SK-N-SH treated with all-trans-retinoic acid at 6 μM for 48 hours (cell line): ENCODE measurements around the gene AADACL4.

Source experiments
- ATAC-seq: fragments of 200-7000 bp; cut with Tn5 transposase; 3 replicates; pipeline ENCODE4 v1.9.1; 2020; ENCODE audit warnings: mild to moderate bottlenecking, moderate library complexity
- ARNTL ChIP-seq: fragments of 450-650 bp; formaldehyde crosslinking; IDR thresholded peaks from 2 replicates; pipeline ENCODE4 v1.5.0; 2020; ENCODE audit warnings: low read depth, mild to moderate bottlenecking, moderate library complexity, borderline replicate concordance
- BACH2 ChIP-seq: fragments of 250-450 bp; sonication (Bioruptor Pico); IDR thresholded peaks from 2 replicates; pipeline ENCODE4 v1.9.0; 2021; ENCODE audit warnings: mild to moderate bottlenecking, borderline replicate concordance
- CSRNP3 ChIP-seq: fragments of 250-450 bp; sonication (Bioruptor Pico); IDR thresholded peaks from 2 replicates; pipeline ENCODE4 v1.5.1; 2021; ENCODE audit warnings: mild to moderate bottlenecking, moderate library complexity
- ESRRG ChIP-seq: fragments of 250-450 bp; sonication (Bioruptor Pico); IDR thresholded peaks from 2 replicates; pipeline ENCODE4 v1.6.1; 2021; ENCODE audit warnings: mild to moderate bottlenecking
- GLIS3 ChIP-seq: fragments of 250-450 bp; sonication (Bioruptor Pico); IDR thresholded peaks from 2 replicates; pipeline ENCODE4 v1.5.0; 2020; ENCODE audit warnings: mild to moderate bottlenecking, moderate library complexity
- ISL1 ChIP-seq: fragments of 250-450 bp; sonication (Bioruptor Pico); IDR thresholded peaks from 2 replicates; pipeline ENCODE4 v2.1.2; 2022; ENCODE audit warnings: mild to moderate bottlenecking, moderate library complexity
- PATZ1 ChIP-seq: fragments of 250-450 bp; sonication (Bioruptor Pico); IDR thresholded peaks from 2 replicates; pipeline ENCODE4 v1.8.0; 2020; ENCODE audit warnings: mild to moderate bottlenecking, moderate library complexity, borderline replicate concordance
- POU6F1 ChIP-seq: fragments of 250-450 bp; sonication (Bioruptor Pico); IDR thresholded peaks from 2 replicates; pipeline ENCODE4 v1.8.0; 2021; ENCODE audit warnings: low read depth, mild to moderate bottlenecking, moderate library complexity, borderline replicate concordance
- PPARA ChIP-seq: fragments of 250-450 bp; sonication (Bioruptor Pico); IDR thresholded peaks from 2 replicates; pipeline ENCODE4 v1.5.0; 2020; ENCODE audit warnings: mild to moderate bottlenecking, borderline replicate concordance
- RARB ChIP-seq: fragments of 250-450 bp; sonication (Bioruptor Pico); IDR thresholded peaks from 2 replicates; pipeline ENCODE4 v1.8.0; 2021; ENCODE audit warnings: mild to moderate bottlenecking, moderate library complexity
- TOX ChIP-seq: fragments of 250-450 bp; sonication (Bioruptor Pico); IDR thresholded peaks from 2 replicates; pipeline ENCODE4 v1.8.0; 2021; ENCODE audit warnings: mild to moderate bottlenecking, moderate library complexity, borderline replicate concordance
- TSHZ2 ChIP-seq: fragments of 250-450 bp; sonication (Bioruptor Pico); IDR thresholded peaks from 2 replicates; pipeline ENCODE4 v1.5.0; 2020; ENCODE audit warnings: mild to moderate bottlenecking, moderate library complexity
- ZC3H10 ChIP-seq: fragments of 250-450 bp; sonication (Bioruptor Pico); IDR thresholded peaks from 2 replicates; pipeline ENCODE4 v1.5.1; 2021; ENCODE audit warnings: mild to moderate bottlenecking, moderate library complexity
- ZFP3 ChIP-seq: fragments of 250-450 bp; sonication (Bioruptor Pico); IDR thresholded peaks from 2 replicates; pipeline ENCODE4 v1.5.0; 2020; ENCODE audit warnings: mild to moderate bottlenecking, moderate library complexity
- ZFP30 ChIP-seq: fragments of 450-650 bp; formaldehyde crosslinking; IDR thresholded peaks from 2 replicates; pipeline ENCODE4 v1.5.0; 2022; ENCODE audit warnings: mild to moderate bottlenecking, moderate library complexity
- ZNF565 ChIP-seq: fragments of 450-650 bp; formaldehyde crosslinking; conservative IDR thresholded peaks from 2 replicates; pipeline ENCODE4 v1.5.0; 2020; ENCODE audit warnings: low read depth, mild to moderate bottlenecking, moderate library complexity
- ZNF8 ChIP-seq: fragments of 450-650 bp; formaldehyde crosslinking; IDR thresholded peaks from 2 replicates; pipeline ENCODE4 v1.5.0; 2020; ENCODE audit warnings: mild to moderate bottlenecking, moderate library complexity

AADACL4 gene

GRCh38 chr1:12601700-12602658, 41.9 kb upstream of the AADACL4 start (continued):
- no peak; the same call in 1 of the 2 replicates for TF ChIP-seq GLIS3
- no peak for TF ChIP-seq POU6F1 (CRISPR knock-in tag)
- no peak for TF ChIP-seq ZFP30 (CRISPR knock-in tag)
- TF ChIP-seq CSRNP3: no peak
- no peak for TF ChIP-seq ARNTL (CRISPR knock-in tag)
- no peak for TF ChIP-seq PPARA
- TF ChIP-seq ZC3H10 (CRISPR knock-in tag): peak; percentile 38; the same call in 1 of the 2 replicates

GRCh38 chr1:12602659-12603024, 41.2 kb upstream of the AADACL4 start:
- TF ChIP-seq CSRNP3 (no peak), POU6F1 (CRISPR knock-in tag) (no peak), ZNF8 (CRISPR knock-in tag) (no peak), ZNF565 (CRISPR knock-in tag) (no peak), TOX (no peak), PPARA (no peak)
- TF ChIP-seq, all 23 proteins: peak for 0
- no peak for ATAC-seq

GRCh38 chr1:12603224-12603623, 40.7 kb upstream of the AADACL4 start:
- no peak for ATAC-seq
- TF ChIP-seq PATZ1 (CRISPR knock-in tag) (no peak), POU6F1 (CRISPR knock-in tag) (0 out of 2 replicates have a peak, but pooled peaks have one; percentile 7), ISL1 (CRISPR knock-in tag) (peak; percentile 10; the same call in 1 of the 2 replicates)

- peak; percentile 79 for ATAC-seq
- peak; percentile 77; the same call in 1 of the 2 replicates for TF ChIP-seq PPARA
- peak; percentile 75; the same call in 1 of the 2 replicates for TF ChIP-seq ESRRG (CRISPR knock-in tag)
- TF ChIP-seq BACH2 (CRISPR knock-in tag): peak; percentile 88; the same call in 1 of the 2 replicates
- peak; percentile 82; the same call in 1 of the 2 replicates for TF ChIP-seq RARB (CRISPR knock-in tag)
- peak; percentile 90 for TF ChIP-seq ZFP3 (CRISPR knock-in tag)
- peak; percentile 49; the same call in 1 of the 2 replicates for TF ChIP-seq ZFP30 (CRISPR knock-in tag)
- peak; percentile 81; the same call in 1 of the 2 replicates for TF ChIP-seq GLIS3
- TF ChIP-seq TSHZ2: peak; percentile 76; the same call in 1 of the 2 replicates
- peak; percentile 64; the same call in 1 of the 2 replicates for TF ChIP-seq TOX
These were observed 39.6 kb upstream of the AADACL4 start for GRCh38 chr1:12604114-12604874.
